Heart right ventricle (tissue), 16 donors: ENCODE results near the gene ZCCHC2. TPM values are rescaled to one million over a fixed set of nuclear protein-coding genes. Genes with fewer than 3 reads are reported as not detected.

ENCODE experiments used
- ATAC-seq, 8 donors: fragments of 200-7000 bp; cut with Tn5 transposase; one replicate each; pipeline ENCODE4 v1.9.1; 2020; ENCODE audit warnings: mild to moderate bottlenecking in 8 of 8, moderate library complexity in 8 of 8, moderate number of reproducible peaks in 1 of 8
- DNase-seq, 2 donors: peaks; one replicate each; pipeline ENCODE4 v3.0.0-alpha.2; 2020
- H3K27ac ChIP-seq, 10 donors: fragments of 200-600 bp; sonication (generic) in 2 of 10; one replicate each; pipeline versions ENCODE4 v1.5.0 to v1.8.0; 2020 to 2022; ENCODE audit warnings: mild to moderate bottlenecking in 3 of 10
- H3K27me3 ChIP-seq, 7 donors: fragments of 200-600 bp; one replicate each; pipeline ENCODE4 v1.8.0; 2021 to 2022; ENCODE audit warnings: mild to moderate bottlenecking in 2 of 7
- H3K36me3 ChIP-seq, 9 donors: fragments of 200-600 bp; sonication (generic) in 1 of 9; one replicate each; pipeline versions ENCODE4 v1.5.0 to v1.8.0; 2020 to 2022; ENCODE audit warnings: mild to moderate bottlenecking in 2 of 9
- H3K4me1 ChIP-seq, 9 donors: fragments of 200-600 bp; sonication (generic) in 1 of 9; one replicate each; pipeline versions ENCODE4 v1.5.0 to v1.8.0; 2020 to 2022; ENCODE audit warnings: mild to moderate bottlenecking in 4 of 9
- H3K4me3 ChIP-seq, 10 donors: fragments of 200-600 bp; sonication (generic) in 2 of 10; one replicate each; pipeline versions ENCODE4 v1.5.0 to v1.8.0; 2020 to 2022; ENCODE audit warnings: mild to moderate bottlenecking in 7 of 10, moderate library complexity in 2 of 10
- H3K9me3 ChIP-seq, 11 donors: fragments of 200-600 bp in 10 of 11; sonication (generic) in 2 of 11; one replicate each; pipeline versions ENCODE4 v1.5.0 to v1.8.0; 2013 to 2022; ENCODE audit warnings: mild to moderate bottlenecking in 2 of 11, control low read depth in 1 of 11, moderate library complexity in 1 of 11
- CTCF ChIP-seq, 9 donors: fragments of 200-600 bp; sonication (generic) in 2 of 9; IDR thresholded peaks; one replicate each; pipeline versions ENCODE4 v1.5.0 to v1.8.0; 2021 to 2022; ENCODE audit warnings: antibody characterized with exemption in 9 of 9, mild to moderate bottlenecking in 5 of 9, moderate library complexity in 1 of 9
- WGBS, 2 donors: extraction: QIAGEN DNeasy Blood & Tissue Kit; methylation state at CpG; one replicate each; pipeline ENCODE4 v1.1.7; 2013; ENCODE audit warnings: inconsistent platforms in 1 of 2; 5-methylcytosine and 5-hydroxymethylcytosine counted together
- intact Hi-C, 10 donors: fragments of 100-400 bp; cut with DNase I; formaldehyde crosslinking; loops; one replicate each; pipeline versions ENCODE4 v1.11.1 to v1.14.2; 2022
- polyA plus RNA-seq, 2 donors: library from polyadenylated mRNA; stranded (reverse); fragments of 200-250 nt; gene quantifications; one replicate each; pipeline ENCODE4 v1.2.3, GENCODE V29; 2013
- total RNA-seq, 10 donors: library from RNA; stranded (reverse); fragmentation: NEBNext Ultra II Directional in 3 of 10; extraction: Animal tissue kit (Norgen Biotek cat#: 25700) in 3 of 10; gene quantifications; one replicate each; pipeline versions ENCODE4 v1.2.1 to v1.2.4, GENCODE V29; 2021 to 2023
- donor health status: Arrhythmogenic right ventricular cardiomyopathy.
- donor health status: ischemic (EF 13 %, LVEDD 7.1; RV severe dilation, severe dysfunction).
- donor health status: healthy with polysubstance abuse.
- donor health status: DM: no; HTN: yes; CAD: no.
- donor health status: DM: no; HTN: no; CAD: no.
- donor health status: ischemic (EF 25% LVEDD 6.9; RV normal size, moderate dysfunction).
- donor health status: ischemic (EF 25% LVEDD 5.7; RV mildly dilated, moderate dysfunction).
- donor health status: healthy.
- donor health status: DM: yes; HTN: yes; CAD: no.
- donor health status: Ischemic cardiomyopathy.
- donor health status: ischemic (EF 35%, LVEDD 5.7; RV mildly dilated, moderate dysfunction).
- donor health status: nonischemic (EF 11% LVEDD 7.7; RV severe dilation, severe dysfunction).
- donor health status: DM: yes; HTN: yes; CAD: no.
- donor health status: PGD.
- donor health status: ischemic (EF 29% LVEDD 5.4; RV normal size, mild dysfunction).
- donor health status: nonischemic (EF 23%, LVEDD 6.1; RV moderate dilation, normal function).

The ZCCHC2 gene
- total and polyA plus RNA-seq, 12 donors, result 7.0 to 45.3 (median 19.1) TPM

- H3K36me3 ChIP-seq, result peaks cover 0 to 22% (median 0%) of the 10 kb centered on the region in 9 donors
- intact Hi-C loops, result loop anchor here (1.0 to 10.0 kb wide), 13 partner anchors 35 to 402 kb away; partner anchors contain the start of genes PHLPP1 (in 5 of the 10), PIGN (in 3 of the 10), RELCH (in 3 of the 10) and TNFRSF11A (in 3 of the 10)
- H3K27me3 ChIP-seq, result no peaks in the 10 kb centered on the region
- TF ChIP-seq CTCF (IDR thresholded peaks at IDR 0.05), result no peak
- 92 to 94% methylated on average over 19 of the region's 19 CpGs for WGBS, 2 donors
- no peak for ATAC-seq
- no peak overlapping the region for H3K27ac ChIP-seq
- peaks cover 4 to 44% (median 28%) of the 10 kb centered on the region in 9 donors for H3K4me1 ChIP-seq
- H3K4me3 ChIP-seq, result no peak overlapping the region
- DNase-seq, result no peak
- H3K9me3 ChIP-seq, result no peaks in the 10 kb centered on the region
These were observed 64.1 kb downstream of the ZCCHC2 start for GRCh38 chr18:62586781-62587487.

DNA sequence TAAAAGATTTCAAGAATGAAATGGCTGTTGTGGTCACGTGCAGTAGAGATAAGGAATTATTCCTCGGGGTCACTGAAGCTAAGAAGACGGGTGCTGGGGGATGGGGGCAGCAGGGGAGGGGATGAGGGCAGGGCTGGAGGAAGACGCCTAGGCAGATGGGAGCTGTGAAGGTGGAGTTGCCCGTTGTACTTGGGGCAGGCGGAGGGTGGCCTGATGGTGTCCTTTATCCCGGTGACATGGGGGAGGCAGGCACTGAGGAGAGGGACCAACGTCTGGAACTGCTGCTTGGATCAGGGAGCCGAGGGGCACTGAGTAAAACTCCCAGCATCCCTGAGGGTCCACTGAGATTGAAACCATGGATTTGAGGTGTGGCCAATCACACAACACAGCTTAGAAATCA, 64.9 kb downstream of the ZCCHC2 start:
- DNase-seq (no peak), ATAC-seq (no peak)
- no peak overlapping the region for H3K4me3 ChIP-seq
- H3K9me3 ChIP-seq, result peaks cover 0 to 2% (median 0%) of the 10 kb centered on the region in 11 donors
- no peak for TF ChIP-seq CTCF (IDR thresholded peaks at IDR 0.05)
- H3K4me1 ChIP-seq, result peaks cover 4 to 45% (median 28%) of the 10 kb centered on the region in 9 donors
- no peak overlapping the region for H3K27ac ChIP-seq
- no peaks in the 10 kb centered on the region for H3K27me3 ChIP-seq
- peaks cover 0 to 16% (median 0%) of the 10 kb centered on the region in 9 donors for H3K36me3 ChIP-seq
- 79 to 84% methylated on average over 9 of the region's 9 CpGs for WGBS, 2 donors
- intact Hi-C loops, result loop anchor here (2.0 to 10.0 kb wide), 12 partner anchors 35 to 403 kb away; partner anchors contain the start of genes PHLPP1 (in 5 of the 10), PIGN (in 3 of the 10), RELCH (in 3 of the 10) and TNFRSF11A (in 3 of the 10)

DNA sequence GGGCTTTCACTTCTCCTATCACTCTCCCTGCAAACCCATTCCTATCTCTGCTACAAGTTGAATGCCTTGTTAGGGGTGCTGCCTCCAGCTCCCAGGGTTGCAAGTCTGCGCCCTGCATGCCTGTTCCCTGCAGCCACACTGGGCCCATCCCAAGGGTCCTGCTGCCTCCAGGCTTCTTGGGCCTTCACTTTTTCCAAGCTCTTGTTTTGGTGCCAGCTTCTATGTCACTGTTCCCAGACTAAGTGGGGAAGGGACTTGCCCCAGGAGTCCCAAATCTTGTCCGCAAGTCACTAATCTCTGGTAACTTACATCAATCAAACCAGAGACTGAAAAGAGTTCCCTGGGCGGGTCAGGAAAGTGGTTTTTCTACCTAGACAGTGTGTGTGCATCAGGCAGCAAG, 65.4 kb downstream of the ZCCHC2 start:
- ATAC-seq (no peak), DNase-seq (no peak)
- 95 to 98% methylated on average over 3 of the region's 3 CpGs for WGBS, 2 donors
- peaks cover 4 to 44% (median 28%) of the 10 kb centered on the region in 9 donors for H3K4me1 ChIP-seq
- H3K9me3 ChIP-seq, result peaks cover 0 to 7% (median 0%) of the 10 kb centered on the region in 11 donors
- no peak overlapping the region for H3K4me3 ChIP-seq
- H3K36me3 ChIP-seq, result peaks cover 0 to 16% (median 0%) of the 10 kb centered on the region in 9 donors
- TF ChIP-seq CTCF (IDR thresholded peaks at IDR 0.05), result no peak
- H3K27me3 ChIP-seq, result no peaks in the 10 kb centered on the region
- H3K27ac ChIP-seq, result no peak overlapping the region
- intact Hi-C loops, result loop anchor here (5.0 to 10.0 kb wide), 10 partner anchors 34 to 403 kb away; partner anchors contain the start of genes PHLPP1 (in 4 of the 10), PIGN (in 3 of the 10), RELCH (in 3 of the 10) and TNFRSF11A (in 3 of the 10)

- intact Hi-C loops, result loop anchor here in 1 of 10 donors (10.0 kb wide), 1 partner anchor 74 kb away; no protein-coding TSS in a partner anchor
- H3K4me3 ChIP-seq, result peak overlapping the region in 1 of 10 donors; percentile 9
- TF ChIP-seq CTCF (IDR thresholded peaks at IDR 0.05), result no peak
- peak in 7 of 8 donors; percentile 28 to 65 (median 54) for ATAC-seq
- H3K36me3 ChIP-seq, result peaks cover 0 to 3% (median 0%) of the 10 kb centered on the region in 9 donors
- peaks cover 0 to 7% (median 0%) of the 10 kb centered on the region in 11 donors for H3K9me3 ChIP-seq
- peak overlapping the region in 5 of 10 donors; percentile 8 to 45 (median 19) for H3K27ac ChIP-seq
- 36 to 45% methylated on average over 15 of the region's 15 CpGs for WGBS, 2 donors
- H3K27me3 ChIP-seq, result peaks cover 0 to 8% (median under 1%) of the 10 kb centered on the region in 7 donors
- DNase-seq, result no peak
- H3K4me1 ChIP-seq, result peaks cover 5 to 28% (median 15%) of the 10 kb centered on the region in 9 donors
These were observed 68.2 kb downstream of the ZCCHC2 start for GRCh38 chr18:62590799-62591590.
